ENCODE data around the gene ARHGEF4.

ARHGEF4 gene

GRCh38 chr2:130834931-130835765 is 1.6 kb upstream of the ARHGEF4 start:
- DNase-seq (ENCODE audit: low read depth) = no peak

- DNase-seq (ENCODE audit: low read depth) = no peak
These were observed 1.0 kb upstream of the ARHGEF4 start for GRCh38 chr2:130835766-130836015.

- DNase-seq (ENCODE audit: low read depth) = no peak
These were observed 579 bp downstream of the ARHGEF4 start for GRCh38 chr2:130837175-130837810.

GRCh38 chr2:130837811-130838565 is 1.3 kb downstream of the ARHGEF4 start:
- DNase-seq (ENCODE audit: low read depth) = no peak

- no peak for DNase-seq (ENCODE audit: low read depth)
These were observed 2.5 kb downstream of the ARHGEF4 start for GRCh38 chr2:130839011-130839780.

- no peak for DNase-seq (ENCODE audit: low read depth)
These were observed 3.8 kb downstream of the ARHGEF4 start for GRCh38 chr2:130840506-130840905.

GRCh38 chr2:130841741-130842365 is 5.1 kb downstream of the ARHGEF4 start:
- no peak for DNase-seq (ENCODE audit: low read depth)

- DNase-seq (ENCODE audit: low read depth) = no peak
These were observed 6.1 kb downstream of the ARHGEF4 start for GRCh38 chr2:130842770-130843169.

GRCh38 chr2:130843321-130843985 is 6.7 kb downstream of the ARHGEF4 start:
- DNase-seq (ENCODE audit: low read depth) = no peak

GRCh38 chr2:130844161-130844560 is 7.4 kb downstream of the ARHGEF4 start:
- DNase-seq (ENCODE audit: low read depth) = no peak

- no peak for DNase-seq (ENCODE audit: low read depth)
These were observed 8.9 kb downstream of the ARHGEF4 start for GRCh38 chr2:130845505-130846085.

- no peak for DNase-seq (ENCODE audit: low read depth)
These were observed 9.5 kb downstream of the ARHGEF4 start for GRCh38 chr2:130846233-130846632.

- no peak for DNase-seq (ENCODE audit: low read depth)
These were observed 10.1 kb downstream of the ARHGEF4 start for GRCh38 chr2:130846686-130847375.

- DNase-seq (ENCODE audit: low read depth) = no peak
These were observed 11.2 kb downstream of the ARHGEF4 start for GRCh38 chr2:130847776-130848525.

GRCh38 chr2:130848526-130849210 is 12.0 kb downstream of the ARHGEF4 start:
- no peak for DNase-seq (ENCODE audit: low read depth)

GRCh38 chr2:130849896-130850787 is 13.4 kb downstream of the ARHGEF4 start:
- DNase-seq (ENCODE audit: low read depth) = no peak

GRCh38 chr2:130850788-130851623 is 14.3 kb downstream of the ARHGEF4 start:
- DNase-seq (ENCODE audit: low read depth) = no peak

Data from activated T-cell treated with anti-CD3 and anti-CD28 coated beads for 24 hours (primary cell).